NB4 (cell line): ENCODE data around the gene HPCA.

ENCODE experiments used
- CTCF ChIP-seq: IDR thresholded peaks from one replicate; pipeline ENCODE4 v1.5.1; 2012; ENCODE audit warnings: low read depth, low read length
- MYC ChIP-seq: IDR thresholded peaks from 2 replicates; pipeline ENCODE4 v1.6.1; 2011; ENCODE audit warnings: low read depth, low read length
- POLR2A ChIP-seq: IDR thresholded peaks from 2 replicates; pipeline ENCODE4 v1.6.1; 2011; ENCODE audit warnings: mild to moderate bottlenecking; ENCODE audit not compliant: insufficient read length; ENCODE audit errors: extremely low read depth

- TF ChIP-seq CTCF (no peak), MYC (no peak), POLR2A (no peak)
Measured at GRCh38 chr1:32904797-32905196, 18.5 kb downstream of the HPCA start.
